H1 (cell line): ENCODE data around the gene SLC6A17. TPM values are rescaled to one million over a fixed set of nuclear protein-coding genes. Genes with fewer than 3 reads are reported as not detected.

Experiments used
- BACH1 ChIP-seq: IDR thresholded peaks from 2 replicates; pipeline ENCODE4 v1.6.1; 2012; ENCODE audit warnings: low read length, improper control_type of control experiment
- CBX5 ChIP-seq: fragments of 300-800, 300-1000 bp; sonication (generic); IDR thresholded peaks from 2 replicates; pipeline ENCODE4 v1.7.1; 2016; ENCODE audit warnings: antibody characterized with exemption, low read length, low read depth
- CHD1 ChIP-seq: IDR thresholded peaks from 2 replicates; pipeline ENCODE4 v1.6.1; 2012; ENCODE audit warnings: low read depth, low read length, improper control_type of control experiment
- CHD2 ChIP-seq: IDR thresholded peaks from 2 replicates; pipeline ENCODE4 v1.6.1; 2012; ENCODE audit warnings: low read length, improper control_type of control experiment
- CREB1 ChIP-seq: IDR thresholded peaks from 2 replicates; pipeline ENCODE4 v1.6.1; 2012; ENCODE audit warnings: inconsistent platforms
- EZH2 ChIP-seq: fragments of 200-600 bp; sonication (generic); IDR thresholded peaks from 2 replicates; pipeline ENCODE4 v1.7.1; 2012; ENCODE audit warnings: low read depth, mild to moderate bottlenecking, moderate library complexity, low read length, inconsistent platforms; ENCODE audit not compliant: severe bottlenecking
- FOSL1 ChIP-seq: IDR thresholded peaks from 2 replicates; pipeline ENCODE4 v1.6.1; 2011; ENCODE audit warnings: mild to moderate bottlenecking, low read depth, low read length, moderate library complexity; ENCODE audit not compliant: insufficient read depth
- GABPA ChIP-seq: IDR thresholded peaks from 2 replicates; pipeline ENCODE4 v1.6.1; 2011; ENCODE audit warnings: mild to moderate bottlenecking, low read length, moderate library complexity, borderline replicate concordance; ENCODE audit not compliant: insufficient read depth
- HDAC6 ChIP-seq: IDR thresholded peaks from one replicate; pipeline ENCODE4 v1.7.1; 2012; ENCODE audit warnings: low read depth, mild to moderate bottlenecking, inconsistent platforms, low read length, moderate library complexity
- JUND ChIP-seq: IDR thresholded peaks from 2 replicates; pipeline ENCODE4 v1.6.1; 2011; ENCODE audit warnings: mild to moderate bottlenecking, improper control_type of control experiment, low read length
- KDM4A ChIP-seq: IDR thresholded peaks from one replicate; pipeline ENCODE4 v1.7.1; 2012; ENCODE audit warnings: low read depth, mild to moderate bottlenecking, moderate library complexity, low read length, inconsistent platforms; ENCODE audit not compliant: severe bottlenecking
- KDM5A ChIP-seq: fragments of 200-600 bp; IDR thresholded peaks from 2 replicates; pipeline ENCODE4 v1.7.1; 2012; ENCODE audit warnings: mild to moderate bottlenecking, low read length, inconsistent platforms, mixed read lengths
- NANOG ChIP-seq: IDR thresholded peaks from 2 replicates; pipeline ENCODE4 v1.6.1; 2011; ENCODE audit warnings: low read length, low read depth, mild to moderate bottlenecking, inconsistent platforms; ENCODE audit not compliant: insufficient read depth, poor library complexity, severe bottlenecking
- RBBP5 ChIP-seq: IDR thresholded peaks from 2 replicates; pipeline ENCODE4 v1.7.1; 2012; ENCODE audit warnings: low read depth, mild to moderate bottlenecking, inconsistent platforms, low read length, moderate library complexity, borderline replicate concordance
- SRF ChIP-seq: IDR thresholded peaks from 2 replicates; pipeline ENCODE4 v1.6.1; 2011; ENCODE audit warnings: mild to moderate bottlenecking, low read depth, low read length, moderate library complexity
- SUZ12 ChIP-seq: fragments of 200-600 bp; sonication (generic); IDR thresholded peaks from 2 replicates; pipeline ENCODE4 v1.6.1; 2012; ENCODE audit warnings: mild to moderate bottlenecking, inconsistent platforms, low read length, moderate library complexity, mixed read lengths
- TBP ChIP-seq: IDR thresholded peaks from 2 replicates; pipeline ENCODE4 v1.6.1; 2011; ENCODE audit warnings: low read depth, low read length, improper control_type of control experiment
- YY1 ChIP-seq: IDR thresholded peaks from 2 replicates; pipeline ENCODE4 v1.6.1; 2011; ENCODE audit warnings: low read depth, mild to moderate bottlenecking, low read length
- polyA plus RNA-seq, 7 experiments: library from polyadenylated mRNA; depleted of rRNA in 3 of 7; stranded (reverse) in 5 of 7; unstranded in 2 of 7; fragments of >200 nt in 5 of 7; fragments of 200-250 nt in 2 of 7; gene quantifications; 1 replicate in 5 of 7; 2 replicates in 1 of 7; 4 replicates in 1 of 7; pipeline versions ENCODE4 v1.2.1 to v1.2.3, GENCODE V29; 2011 to 2013; ENCODE audit warnings: missing spikeins in 2 of 7, mixed read lengths in 2 of 7
- total RNA-seq: library from RNA; stranded (reverse); fragmentation: NEBNext Ultra II Directional; extraction: Animal tissue kit (Norgen Biotek cat#: 25700); gene quantifications from 2 replicates; pipeline ENCODE4 v1.2.1, GENCODE V29; 2021
- TF ChIP-seq, protein P1 (sequence below): IDR thresholded peaks from 2 replicates; pipeline ENCODE4 v1.6.1; 2012; ENCODE audit warnings: inconsistent platforms
- TF ChIP-seq, protein P2 (sequence below): IDR thresholded peaks from 2 replicates; pipeline ENCODE4 v1.6.1; 2012; ENCODE audit warnings: inconsistent platforms
- TF ChIP-seq, protein P3 (sequence below), 3 experiments: IDR thresholded peaks; 1 replicate in 2 of 3; 2 replicates in 1 of 3; pipeline versions ENCODE4 v1.5.1 to v1.6.1; 2011; ENCODE audit warnings: low read length in 3 of 3, mild to moderate bottlenecking in 3 of 3, inconsistent platforms in 2 of 3, low read depth in 1 of 3, moderate library complexity in 1 of 3; ENCODE audit not compliant: insufficient read depth in 1 of 3; ENCODE audit errors: control extremely low read depth in 1 of 3

Gene SLC6A17
- total and polyA plus RNA-seq, 2 of the 8 experiments (the other 6 are each of a cell fraction or from before 2014, with no cell fraction given), result 0.15 to 0.28 TPM

DNA sequence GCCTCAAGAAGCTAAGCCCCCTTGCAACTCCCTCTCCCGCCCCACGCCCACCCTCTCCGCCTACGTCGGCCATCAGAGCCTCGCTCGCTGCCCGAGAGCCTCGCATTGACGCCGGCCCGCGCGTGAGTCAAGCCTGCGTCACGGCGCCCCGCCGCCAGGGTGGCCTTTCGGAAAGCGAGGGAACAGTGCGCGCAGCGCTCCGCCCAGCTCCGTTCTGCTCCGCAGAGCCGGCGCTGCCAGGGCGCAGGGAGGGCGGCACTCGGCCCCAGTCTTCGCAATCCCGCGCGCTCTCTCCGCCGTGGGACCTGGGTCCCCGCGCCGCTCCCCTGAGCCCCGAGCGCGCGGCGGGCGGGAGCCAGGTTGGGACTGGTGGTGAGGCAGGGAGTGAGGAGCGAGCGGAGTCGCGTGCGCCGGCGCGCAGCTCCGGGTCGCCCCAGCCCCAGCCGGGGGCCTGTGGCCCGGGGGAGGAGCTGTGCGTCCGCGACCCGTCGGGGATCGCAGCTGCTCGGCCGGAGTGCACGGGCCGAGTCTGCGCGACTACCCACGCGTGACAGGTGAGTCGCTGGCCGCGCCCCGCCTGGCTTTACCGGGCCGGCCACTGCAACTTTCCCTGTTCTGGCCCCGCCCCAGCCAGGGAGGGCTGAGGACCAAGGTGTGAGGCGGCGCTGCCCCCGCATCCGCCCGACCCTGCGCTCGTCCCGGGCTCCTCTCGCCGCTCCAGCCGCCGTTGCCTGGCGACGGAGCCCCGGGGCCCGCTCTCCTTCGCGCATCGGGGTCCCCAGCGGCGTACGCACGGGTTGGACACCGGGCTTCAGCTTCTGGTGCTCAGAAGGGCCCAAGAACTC is at the start of gene SLC6A17 (continued):
- no peak for TF ChIP-seq NANOG
- TF ChIP-seq SRF, result no peak
- TF ChIP-seq CBX5, result no peak
- TF ChIP-seq KDM4A, result peak; percentile 75
- TF ChIP-seq CHD2, result no peak
- no peak for TF ChIP-seq TBP
- peak; percentile 80 for TF ChIP-seq SUZ12
- peak; percentile 46; the same call in 1 of the 2 replicates for TF ChIP-seq GABPA
- TF ChIP-seq KDM5A, result no peak
- TF ChIP-seq JUND, result no peak
- TF ChIP-seq EZH2, result peak; percentile 72
- TF ChIP-seq, protein P1, sequence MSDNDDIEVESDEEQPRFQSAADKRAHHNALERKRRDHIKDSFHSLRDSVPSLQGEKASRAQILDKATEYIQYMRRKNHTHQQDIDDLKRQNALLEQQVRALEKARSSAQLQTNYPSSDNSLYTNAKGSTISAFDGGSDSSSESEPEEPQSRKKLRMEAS, result peak; percentile 44
- TF ChIP-seq FOSL1, result no peak
- TF ChIP-seq CHD1, result no peak
- no peak for TF ChIP-seq HDAC6
- TF ChIP-seq, protein P2, sequence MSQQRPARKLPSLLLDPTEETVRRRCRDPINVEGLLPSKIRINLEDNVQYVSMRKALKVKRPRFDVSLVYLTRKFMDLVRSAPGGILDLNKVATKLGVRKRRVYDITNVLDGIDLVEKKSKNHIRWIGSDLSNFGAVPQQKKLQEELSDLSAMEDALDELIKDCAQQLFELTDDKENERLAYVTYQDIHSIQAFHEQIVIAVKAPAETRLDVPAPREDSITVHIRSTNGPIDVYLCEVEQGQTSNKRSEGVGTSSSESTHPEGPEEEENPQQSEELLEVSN, result peak; percentile 84
- peak; percentile 58 for TF ChIP-seq CREB1
- peak; percentile 7; the same call in 1 of the 2 replicates for TF ChIP-seq BACH1
- peak; percentile 46; the same call in 1 of the 2 replicates for TF ChIP-seq RBBP5
- TF ChIP-seq, protein P3, sequence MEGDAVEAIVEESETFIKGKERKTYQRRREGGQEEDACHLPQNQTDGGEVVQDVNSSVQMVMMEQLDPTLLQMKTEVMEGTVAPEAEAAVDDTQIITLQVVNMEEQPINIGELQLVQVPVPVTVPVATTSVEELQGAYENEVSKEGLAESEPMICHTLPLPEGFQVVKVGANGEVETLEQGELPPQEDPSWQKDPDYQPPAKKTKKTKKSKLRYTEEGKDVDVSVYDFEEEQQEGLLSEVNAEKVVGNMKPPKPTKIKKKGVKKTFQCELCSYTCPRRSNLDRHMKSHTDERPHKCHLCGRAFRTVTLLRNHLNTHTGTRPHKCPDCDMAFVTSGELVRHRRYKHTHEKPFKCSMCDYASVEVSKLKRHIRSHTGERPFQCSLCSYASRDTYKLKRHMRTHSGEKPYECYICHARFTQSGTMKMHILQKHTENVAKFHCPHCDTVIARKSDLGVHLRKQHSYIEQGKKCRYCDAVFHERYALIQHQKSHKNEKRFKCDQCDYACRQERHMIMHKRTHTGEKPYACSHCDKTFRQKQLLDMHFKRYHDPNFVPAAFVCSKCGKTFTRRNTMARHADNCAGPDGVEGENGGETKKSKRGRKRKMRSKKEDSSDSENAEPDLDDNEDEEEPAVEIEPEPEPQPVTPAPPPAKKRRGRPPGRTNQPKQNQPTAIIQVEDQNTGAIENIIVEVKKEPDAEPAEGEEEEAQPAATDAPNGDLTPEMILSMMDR (IDR thresholded peaks at IDR 0.05; ENCODE audit: control extremely low read depth in 1 of 3, insufficient read depth in 1 of 3, low read depth in 1 of 3, low read length in 3 of 3), result peak in 1 of 3 experiments; percentile 21; a peak in 1 of 4 replicates
- TF ChIP-seq YY1, result no peak
